ENCODE data around the gene RNF4. TPM values are rescaled to one million over a fixed set of nuclear protein-coding genes. Genes with fewer than 3 reads are reported as not detected.
A peak's percentile ranks its signal among the peaks of the same experiment; 100 is the strongest.

The RNF4 gene
- total RNA-seq, 1 donor, result 68.8 TPM

DNA sequence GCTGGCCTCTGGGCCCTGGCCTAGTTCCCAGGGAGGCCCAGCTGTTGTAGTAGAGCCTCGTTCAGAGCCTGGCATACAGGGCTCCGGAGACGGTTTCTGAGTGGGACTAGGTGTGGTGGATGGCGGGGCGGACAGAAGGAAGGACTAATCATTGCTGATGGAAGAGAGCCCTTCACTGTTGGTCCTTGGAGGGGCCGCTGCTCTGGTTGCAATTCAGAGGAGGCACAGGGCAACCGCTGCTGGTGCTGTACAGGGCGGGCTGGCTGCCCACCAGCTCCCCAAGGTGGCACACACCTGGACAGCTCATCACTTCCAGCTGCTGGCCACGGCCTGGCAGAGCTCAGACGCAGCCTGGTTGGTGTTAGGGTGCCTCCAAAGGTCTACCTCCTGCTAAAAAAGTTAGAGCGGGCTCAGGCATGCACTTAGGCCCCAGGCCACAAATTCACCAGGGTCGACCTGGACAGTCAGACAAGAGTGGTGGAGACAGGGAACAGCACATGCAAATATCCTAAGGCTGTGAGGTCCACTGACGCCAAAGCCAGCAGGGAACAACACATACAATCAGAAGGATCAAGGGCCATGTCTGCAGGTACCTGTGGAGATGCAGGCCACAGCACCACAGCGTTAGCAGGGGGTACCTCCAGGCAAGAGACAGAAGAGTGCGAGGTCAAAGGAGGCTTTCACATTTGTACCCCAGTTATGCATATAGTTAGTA, 7.5 kb upstream of the RNF4 start:
- peak; percentile 87 for DNase-seq (ENCODE audit: insufficient read length, low spot score, missing footprints)
- H3K79me2 ChIP-seq (ENCODE audit: insufficient read depth, low read length), result no peaks in the 10 kb centered on the region
- no peak overlapping the region for H3K4me3 ChIP-seq (ENCODE audit: insufficient read depth, low read length)
- H2AFZ ChIP-seq (ENCODE audit: low read length), result no peak overlapping the region
- H3K4me1 ChIP-seq (ENCODE audit: insufficient read depth, low read length), result no peaks in the 10 kb centered on the region
- no peak for TF ChIP-seq CTCF (IDR thresholded peaks at IDR 0.05; ENCODE audit: extremely low read depth, low read depth, low read length)
- H3K27me3 ChIP-seq (ENCODE audit: insufficient read depth, low read length), result no peaks in the 10 kb centered on the region
- H3K4me2 ChIP-seq (ENCODE audit: insufficient read depth, low read length), result no peak overlapping the region
- H3K27ac ChIP-seq (ENCODE audit: low read depth, low read length), result no peak overlapping the region
- no peaks in the 10 kb centered on the region for H3K9me3 ChIP-seq (ENCODE audit: low read depth, low read length)
- H4K20me1 ChIP-seq (ENCODE audit: insufficient read depth, low read length), result no peaks in the 10 kb centered on the region
- no peaks in the 10 kb centered on the region for H3K36me3 ChIP-seq (ENCODE audit: insufficient read depth, low read length)

DNA sequence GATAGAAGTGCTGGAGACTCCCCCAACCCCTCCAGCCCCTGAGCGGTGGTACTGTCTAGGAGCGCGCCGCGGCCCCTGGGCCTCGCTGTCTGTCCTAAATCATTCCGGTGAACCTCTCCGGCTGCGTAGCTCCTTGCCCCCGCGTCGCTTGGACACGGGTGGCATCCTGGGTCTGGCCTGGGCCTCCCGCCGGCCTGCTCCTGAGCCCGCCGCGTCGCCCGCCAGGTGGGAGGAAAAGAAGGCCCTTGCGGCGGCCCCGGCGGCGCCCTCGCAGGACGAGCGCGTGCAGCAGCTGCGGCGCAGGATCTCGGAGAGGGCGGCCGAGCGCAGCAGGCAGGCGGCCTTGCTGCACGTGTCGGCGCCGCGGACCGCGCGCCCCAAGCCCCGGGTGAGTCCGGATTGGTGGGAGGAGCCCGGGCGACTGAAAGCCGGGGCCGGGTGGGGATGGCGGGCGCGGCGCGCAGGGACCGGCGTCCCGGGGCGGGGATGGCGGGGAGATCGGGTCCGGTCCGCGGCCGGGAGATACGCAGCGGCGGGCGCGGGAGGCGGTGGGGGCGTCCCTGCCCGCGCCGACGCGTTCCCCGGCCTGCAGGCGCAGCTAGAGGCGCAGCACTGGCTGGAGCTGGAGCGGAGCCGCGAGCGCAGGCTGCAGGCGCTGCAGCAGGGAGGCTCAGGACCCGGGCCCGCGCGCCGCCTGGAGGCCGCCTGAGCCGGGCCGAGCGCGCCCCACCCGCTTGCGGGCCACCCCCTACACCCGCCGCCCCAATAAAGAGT, 6.5 kb upstream of the RNF4 start:
- peak overlapping the region; percentile 70 for H2AFZ ChIP-seq (ENCODE audit: low read length)
- no peaks in the 10 kb centered on the region for H3K79me2 ChIP-seq (ENCODE audit: insufficient read depth, low read length)
- H3K9me3 ChIP-seq (ENCODE audit: low read depth, low read length), result no peaks in the 10 kb centered on the region
- no peak for TF ChIP-seq CTCF (IDR thresholded peaks at IDR 0.05; ENCODE audit: extremely low read depth, low read depth, low read length)
- H3K27me3 ChIP-seq (ENCODE audit: insufficient read depth, low read length), result no peaks in the 10 kb centered on the region
- H3K27ac ChIP-seq (ENCODE audit: low read depth, low read length), result no peak overlapping the region
- H3K4me3 ChIP-seq (ENCODE audit: insufficient read depth, low read length), result peak overlapping the region; percentile 67
- H3K4me1 ChIP-seq (ENCODE audit: insufficient read depth, low read length), result no peaks in the 10 kb centered on the region
- peak overlapping the region; percentile 64 for H3K4me2 ChIP-seq (ENCODE audit: insufficient read depth, low read length)
- peak; percentile 99 for DNase-seq (ENCODE audit: insufficient read length, low spot score, missing footprints)
- no peaks in the 10 kb centered on the region for H3K36me3 ChIP-seq (ENCODE audit: insufficient read depth, low read length)
- no peaks in the 10 kb centered on the region for H4K20me1 ChIP-seq (ENCODE audit: insufficient read depth, low read length)

- DNase-seq (ENCODE audit: insufficient read length, low spot score, missing footprints), result peak; percentile 83
- Histone ChIP-seq H3K9me3 (ENCODE audit: low read depth, low read length) (no peaks in the 10 kb centered on the region), H4K20me1 (ENCODE audit: insufficient read depth, low read length) (no peaks in the 10 kb centered on the region), H3K27me3 (ENCODE audit: insufficient read depth, low read length) (no peaks in the 10 kb centered on the region), H3K79me2 (ENCODE audit: insufficient read depth, low read length) (peaks cover 7% of the 10 kb centered on the region), H3K4me2 (ENCODE audit: insufficient read depth, low read length) (peak overlapping the region; percentile 64), H3K36me3 (ENCODE audit: insufficient read depth, low read length) (no peaks in the 10 kb centered on the region), H3K4me3 (ENCODE audit: insufficient read depth, low read length) (peak overlapping the region; percentile 67), H2AFZ (ENCODE audit: low read length) (no peak overlapping the region), H3K27ac (ENCODE audit: low read depth, low read length) (no peak overlapping the region), H3K4me1 (ENCODE audit: insufficient read depth, low read length) (peaks cover 5% of the 10 kb centered on the region)
- TF ChIP-seq CTCF (IDR thresholded peaks at IDR 0.05; ENCODE audit: extremely low read depth, low read depth, low read length), result no peak
These were observed 5.7 kb upstream of the RNF4 start for GRCh38 chr4:2462992-2463762.
